Breast epithelium (tissue), 4 donors: Measurements from ENCODE around the gene GPR15. TPM values are rescaled to one million over a fixed set of nuclear protein-coding genes. Genes with fewer than 3 reads are reported as not detected.

Source experiments
- DNase-seq, 2 donors: peaks; one replicate each; pipeline ENCODE4 v3.0.0-alpha.2; 2019; ENCODE audit warnings: low spot score in 2 of 2
- H3K27ac ChIP-seq, 2 donors: fragments of 200-600 bp; sonication (generic) in 1 of 2; one replicate each; pipeline ENCODE4 v1.5.1; 2016 to 2019; ENCODE audit warnings: mild to moderate bottlenecking in 1 of 2
- H3K27me3 ChIP-seq, 2 donors: fragments of 200-600 bp; sonication (generic) in 1 of 2; one replicate each; pipeline versions ENCODE4 v1.5.1 to v1.6.0; 2017 to 2019; ENCODE audit warnings: control low read depth in 1 of 2, mild to moderate bottlenecking in 1 of 2
- H3K36me3 ChIP-seq: fragments of 200-600 bp; one replicate; pipeline ENCODE4 v1.5.1; 2019
- H3K4me1 ChIP-seq, 2 donors: fragments of 200-600 bp; sonication (generic); one replicate each; pipeline ENCODE4 v1.5.1; 2016 to 2019; ENCODE audit warnings: control low read depth in 1 of 2
- H3K4me3 ChIP-seq, 3 donors: fragments of 200-600 bp; sonication (generic); 1 replicate in 2 of 3; 2 replicates in 1 of 3; pipeline ENCODE4 v1.5.1; 2016 to 2019; ENCODE audit warnings: mild to moderate bottlenecking in 3 of 3, moderate library complexity in 2 of 3
- H3K9me3 ChIP-seq, 2 donors: fragments of 200-600 bp; sonication (generic) in 1 of 2; one replicate each; pipeline ENCODE4 v1.5.1; 2016 to 2019; ENCODE audit warnings: control low read depth in 1 of 2
- POLR2A ChIP-seq: fragments of 450-650 bp; IDR thresholded peaks from one replicate; pipeline ENCODE4 v1.6.1; 2016; ENCODE audit warnings: antibody characterized with exemption, mild to moderate bottlenecking, moderate library complexity
- POLR2AphosphoS5 ChIP-seq, 3 donors: sonication (generic); formaldehyde crosslinking; IDR thresholded peaks; one replicate each; pipeline ENCODE4 v1.6.1; 2017; ENCODE audit warnings: antibody characterized with exemption in 3 of 3
- intact Hi-C: fragments of 100-400 bp; cut with DNase I; formaldehyde crosslinking; loops from one replicate; pipeline ENCODE4 v1.15.1; 2023; ENCODE audit warnings: low total_unique reads
- total RNA-seq, 3 donors: library from RNA; depleted of rRNA; stranded (reverse); fragments of >200 nt; gene quantifications; one replicate each; pipeline ENCODE4 v1.1.0, GENCODE V29; 2016
- TF ChIP-seq, protein P1 (sequence below), 3 donors: fragments of 450-650 bp; IDR thresholded peaks; one replicate each; pipeline ENCODE4 v1.5.1; 2016 to 2017; ENCODE audit warnings: antibody characterized with exemption in 3 of 3, mild to moderate bottlenecking in 3 of 3, moderate library complexity in 3 of 3

Gene GPR15
- total RNA-seq, 3 donors from 2014 or later = 0.59 to 1.6 TPM; not detected in 1

DNA sequence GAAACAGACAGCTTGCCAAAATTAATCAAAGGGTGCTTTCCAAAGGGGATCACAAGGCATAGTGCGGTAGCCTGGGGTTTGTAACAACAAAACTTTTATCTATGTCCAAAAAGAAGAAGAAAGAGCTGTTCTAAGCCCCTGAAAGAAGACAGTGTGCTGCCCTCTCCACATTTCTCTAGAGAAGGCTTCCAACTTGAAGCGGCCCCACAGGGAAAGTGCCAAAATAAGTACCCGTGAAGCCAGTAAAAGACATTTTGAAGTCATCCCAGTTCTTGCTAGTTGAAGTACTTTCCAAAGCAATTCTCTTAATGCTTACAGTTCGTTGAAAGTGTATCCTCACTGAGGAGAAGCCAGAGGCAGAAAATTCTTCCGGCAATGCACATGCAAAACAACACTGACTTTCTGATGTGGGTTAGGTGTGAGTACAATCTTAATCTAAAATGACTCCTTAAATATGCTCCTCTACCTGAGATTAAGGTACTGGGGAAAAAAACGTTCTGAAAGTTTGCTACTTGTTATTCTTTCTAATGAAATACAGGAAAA is 21.3 kb downstream of the GPR15 start:
- Histone ChIP-seq H3K27me3 (peaks cover 0 to 4% of the 10 kb centered on the region in 2 donors), H3K27ac (no peak overlapping the region), H3K4me3 (no peak overlapping the region), H3K9me3 (no peaks in the 10 kb centered on the region), H3K4me1 (no peaks in the 10 kb centered on the region), H3K36me3 (no peaks in the 10 kb centered on the region)
- intact Hi-C loops = no loop called here
- no peak for DNase-seq
- TF ChIP-seq, protein P1, sequence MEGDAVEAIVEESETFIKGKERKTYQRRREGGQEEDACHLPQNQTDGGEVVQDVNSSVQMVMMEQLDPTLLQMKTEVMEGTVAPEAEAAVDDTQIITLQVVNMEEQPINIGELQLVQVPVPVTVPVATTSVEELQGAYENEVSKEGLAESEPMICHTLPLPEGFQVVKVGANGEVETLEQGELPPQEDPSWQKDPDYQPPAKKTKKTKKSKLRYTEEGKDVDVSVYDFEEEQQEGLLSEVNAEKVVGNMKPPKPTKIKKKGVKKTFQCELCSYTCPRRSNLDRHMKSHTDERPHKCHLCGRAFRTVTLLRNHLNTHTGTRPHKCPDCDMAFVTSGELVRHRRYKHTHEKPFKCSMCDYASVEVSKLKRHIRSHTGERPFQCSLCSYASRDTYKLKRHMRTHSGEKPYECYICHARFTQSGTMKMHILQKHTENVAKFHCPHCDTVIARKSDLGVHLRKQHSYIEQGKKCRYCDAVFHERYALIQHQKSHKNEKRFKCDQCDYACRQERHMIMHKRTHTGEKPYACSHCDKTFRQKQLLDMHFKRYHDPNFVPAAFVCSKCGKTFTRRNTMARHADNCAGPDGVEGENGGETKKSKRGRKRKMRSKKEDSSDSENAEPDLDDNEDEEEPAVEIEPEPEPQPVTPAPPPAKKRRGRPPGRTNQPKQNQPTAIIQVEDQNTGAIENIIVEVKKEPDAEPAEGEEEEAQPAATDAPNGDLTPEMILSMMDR (IDR thresholded peaks at IDR 0.05) = no peak
- no peak for TF ChIP-seq POLR2A

DNA sequence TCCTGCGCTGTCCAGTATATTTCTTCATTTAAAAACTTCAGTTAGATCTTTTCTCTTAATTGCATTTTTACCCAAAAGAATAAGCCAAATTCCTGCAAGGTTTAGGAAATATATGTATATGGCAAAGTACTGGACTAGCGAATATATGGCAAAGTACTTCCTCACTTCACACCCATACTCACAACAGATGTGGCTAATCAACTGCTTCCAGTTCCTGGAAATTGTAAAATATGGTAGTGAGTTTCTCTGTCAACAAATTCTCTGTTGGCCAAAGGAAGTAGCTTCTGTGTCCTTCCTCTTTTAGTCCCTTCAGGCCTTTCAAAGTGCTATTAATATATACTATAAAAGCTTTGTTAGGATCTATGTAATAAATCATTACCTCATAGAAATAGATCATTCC is 22.0 kb downstream of the GPR15 start:
- intact Hi-C loops = no loop called here
- Histone ChIP-seq H3K9me3 (no peaks in the 10 kb centered on the region), H3K4me1 (no peaks in the 10 kb centered on the region), H3K36me3 (no peaks in the 10 kb centered on the region), H3K27me3 (peaks cover 0 to 4% of the 10 kb centered on the region in 2 donors), H3K27ac (no peak overlapping the region), H3K4me3 (no peak overlapping the region)
- TF ChIP-seq POLR2A (no peak), POLR2AphosphoS5 (IDR thresholded peaks at IDR 0.05) (no peak)
- TF ChIP-seq, protein P1 (IDR thresholded peaks at IDR 0.05) = no peak
- no peak for DNase-seq

DNA sequence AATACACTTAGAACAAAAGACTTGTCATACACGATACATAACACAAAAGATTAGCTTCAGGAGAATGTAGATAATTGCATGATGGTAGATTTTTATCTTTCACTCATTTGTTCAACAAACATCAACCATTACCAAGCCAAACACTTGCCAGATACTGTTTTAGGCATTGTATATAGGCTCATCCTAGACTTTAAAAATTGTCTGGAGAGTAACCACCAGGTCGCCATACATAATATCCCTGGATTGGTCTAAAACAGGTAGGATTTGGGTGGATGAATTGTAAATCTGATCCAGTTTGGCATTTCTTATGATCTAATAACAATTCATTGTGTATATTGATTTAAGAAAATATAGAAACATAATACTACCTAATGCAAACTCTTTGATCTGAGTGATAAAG is 22.8 kb downstream of the GPR15 start:
- no peak for DNase-seq
- no peaks in the 10 kb centered on the region for H3K4me1 ChIP-seq
- TF ChIP-seq, protein P1 (IDR thresholded peaks at IDR 0.05) = no peak
- TF ChIP-seq POLR2A (no peak), POLR2AphosphoS5 (IDR thresholded peaks at IDR 0.05) (no peak)
- no peaks in the 10 kb centered on the region for H3K36me3 ChIP-seq
- no peak overlapping the region for H3K4me3 ChIP-seq
- H3K27me3 ChIP-seq = peaks cover 0 to 4% of the 10 kb centered on the region in 2 donors
- intact Hi-C loops = no loop called here
- H3K9me3 ChIP-seq = no peaks in the 10 kb centered on the region
- H3K27ac ChIP-seq = no peak overlapping the region

DNA sequence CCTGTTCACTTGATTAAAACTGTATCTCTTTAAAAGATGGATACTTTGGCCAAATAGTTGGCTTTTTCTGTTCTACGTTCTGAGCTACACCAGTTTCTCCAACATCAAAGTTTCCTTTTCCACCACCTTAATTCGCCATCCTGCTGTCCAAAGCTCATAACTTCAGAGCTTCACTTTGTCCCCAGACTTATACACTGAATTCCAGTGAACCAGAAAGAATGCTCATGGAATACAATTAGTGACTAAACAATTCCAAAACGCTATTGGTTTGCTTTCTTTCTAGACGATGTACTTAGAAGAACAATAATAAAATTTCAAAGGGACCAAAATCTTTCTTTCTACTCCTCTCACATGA is 23.2 kb downstream of the GPR15 start:
- intact Hi-C loops = no loop called here
- H3K36me3 ChIP-seq = no peaks in the 10 kb centered on the region
- no peak overlapping the region for H3K4me3 ChIP-seq
- no peaks in the 10 kb centered on the region for H3K4me1 ChIP-seq
- no peak overlapping the region for H3K27ac ChIP-seq
- TF ChIP-seq, protein P1 (IDR thresholded peaks at IDR 0.05) = no peak
- TF ChIP-seq POLR2A = no peak
- no peak for TF ChIP-seq POLR2AphosphoS5 (IDR thresholded peaks at IDR 0.05)
- no peaks in the 10 kb centered on the region for H3K9me3 ChIP-seq
- DNase-seq = no peak
- H3K27me3 ChIP-seq = peaks cover 0 to 4% of the 10 kb centered on the region in 2 donors

DNA sequence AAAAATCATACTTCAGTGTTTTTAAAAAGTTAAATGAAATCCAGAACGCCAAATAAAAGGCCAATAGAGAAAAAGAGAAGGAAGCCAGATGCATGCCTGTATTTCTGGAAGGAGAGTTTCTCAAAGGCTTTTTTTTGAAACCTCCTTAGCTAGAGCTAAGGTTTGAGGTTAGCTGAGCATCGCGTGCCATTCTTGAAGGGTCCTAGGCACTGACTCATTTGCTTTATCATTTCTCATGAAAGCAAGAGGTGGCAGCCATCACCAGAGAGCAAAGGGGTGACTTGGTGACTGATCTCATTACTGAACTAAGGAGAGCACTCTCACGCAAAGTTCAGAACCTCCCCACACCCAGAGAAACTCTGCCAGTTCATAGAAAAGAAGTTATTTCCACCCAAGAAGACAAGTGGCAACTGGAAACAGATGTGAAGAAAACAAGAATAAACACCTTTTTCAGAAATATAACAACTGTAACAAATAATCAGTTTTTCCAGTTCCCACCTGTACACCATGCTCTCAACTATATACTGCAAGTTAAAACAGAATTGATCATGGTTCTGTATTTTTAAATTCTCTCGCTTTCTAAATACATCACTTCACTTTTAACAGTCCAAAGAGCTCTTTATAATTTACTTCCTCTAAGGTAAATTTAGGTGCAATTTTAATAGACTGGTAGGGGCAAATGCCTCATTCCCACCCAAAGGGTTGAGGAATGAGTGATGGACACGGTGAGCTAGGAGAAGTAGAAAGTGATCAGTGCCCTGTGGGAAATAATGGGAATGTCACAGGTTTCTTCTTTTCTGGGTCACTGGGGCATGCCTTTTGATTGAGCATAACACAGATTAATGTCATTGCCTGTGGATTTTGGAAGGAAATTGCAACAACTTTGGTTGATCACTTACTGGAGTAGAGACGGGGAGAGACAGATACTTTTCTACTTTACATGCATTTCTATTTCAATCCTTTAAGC is 24.7 kb downstream of the GPR15 start:
- H3K4me3 ChIP-seq = no peak overlapping the region
- TF ChIP-seq, protein P1 (IDR thresholded peaks at IDR 0.05) = no peak
- TF ChIP-seq POLR2A (no peak), POLR2AphosphoS5 (IDR thresholded peaks at IDR 0.05) (no peak)
- intact Hi-C loops = no loop called here

More for the DNA sequence above, 24.7 kb downstream of the GPR15 start:
- DNase-seq = no peak
- Histone ChIP-seq H3K27me3 (peaks cover 0 to 4% of the 10 kb centered on the region in 2 donors), H3K4me1 (no peaks in the 10 kb centered on the region), H3K36me3 (no peaks in the 10 kb centered on the region), H3K9me3 (no peaks in the 10 kb centered on the region), H3K27ac (no peak overlapping the region)
